ENCODE measurements around the gene ADAM15.

The ADAM15 gene

DNA sequence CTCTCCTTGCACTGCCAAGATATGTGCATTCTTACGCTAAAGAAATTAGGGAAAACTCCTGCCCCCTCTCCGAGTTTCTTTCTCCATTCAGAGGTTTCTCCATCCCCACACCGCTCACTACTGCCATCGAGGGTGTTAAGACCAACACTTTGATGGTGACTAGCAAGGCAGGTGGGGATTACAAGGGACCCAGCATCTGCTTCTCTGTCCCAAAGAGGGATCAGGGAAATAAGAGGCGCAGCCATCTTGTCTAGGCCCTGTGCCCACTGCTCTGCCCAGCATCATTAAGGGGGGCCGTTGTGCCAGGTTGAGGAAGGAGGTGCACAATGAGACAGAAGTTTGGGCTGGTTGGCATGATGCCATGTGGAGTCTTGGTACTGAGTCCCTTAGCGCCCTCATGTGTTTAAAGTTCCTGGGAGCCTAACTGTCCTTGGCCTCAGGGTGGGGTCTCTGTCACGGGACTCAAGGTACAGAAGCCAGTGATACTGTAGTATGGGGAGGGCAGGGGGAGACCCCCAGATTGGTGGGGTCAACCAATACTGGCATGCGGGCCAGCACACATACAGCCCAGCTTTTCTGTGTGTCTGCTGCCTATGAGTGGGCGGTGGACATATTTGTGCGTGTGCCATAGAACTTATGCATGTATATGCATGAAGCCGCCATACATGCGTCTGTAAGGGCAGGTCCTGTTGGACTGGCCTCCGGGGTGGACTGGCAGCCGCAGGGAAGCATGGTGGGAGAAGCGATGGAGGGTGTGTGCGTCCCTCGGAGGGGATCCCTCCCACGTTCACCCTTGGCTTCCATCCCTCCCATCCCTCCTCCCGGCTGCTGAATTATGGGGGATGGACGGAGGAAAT, 33.0 kb downstream of the ADAM15 start:
- TF ChIP-seq, protein P1, sequence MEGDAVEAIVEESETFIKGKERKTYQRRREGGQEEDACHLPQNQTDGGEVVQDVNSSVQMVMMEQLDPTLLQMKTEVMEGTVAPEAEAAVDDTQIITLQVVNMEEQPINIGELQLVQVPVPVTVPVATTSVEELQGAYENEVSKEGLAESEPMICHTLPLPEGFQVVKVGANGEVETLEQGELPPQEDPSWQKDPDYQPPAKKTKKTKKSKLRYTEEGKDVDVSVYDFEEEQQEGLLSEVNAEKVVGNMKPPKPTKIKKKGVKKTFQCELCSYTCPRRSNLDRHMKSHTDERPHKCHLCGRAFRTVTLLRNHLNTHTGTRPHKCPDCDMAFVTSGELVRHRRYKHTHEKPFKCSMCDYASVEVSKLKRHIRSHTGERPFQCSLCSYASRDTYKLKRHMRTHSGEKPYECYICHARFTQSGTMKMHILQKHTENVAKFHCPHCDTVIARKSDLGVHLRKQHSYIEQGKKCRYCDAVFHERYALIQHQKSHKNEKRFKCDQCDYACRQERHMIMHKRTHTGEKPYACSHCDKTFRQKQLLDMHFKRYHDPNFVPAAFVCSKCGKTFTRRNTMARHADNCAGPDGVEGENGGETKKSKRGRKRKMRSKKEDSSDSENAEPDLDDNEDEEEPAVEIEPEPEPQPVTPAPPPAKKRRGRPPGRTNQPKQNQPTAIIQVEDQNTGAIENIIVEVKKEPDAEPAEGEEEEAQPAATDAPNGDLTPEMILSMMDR (IDR thresholded peaks at IDR 0.05; ENCODE audit: borderline replicate concordance, insufficient read depth, low read depth, low read length) = no peak
- H3K4me3 ChIP-seq (ENCODE audit: low read depth, low read length) = peak overlapping the region; percentile 88

DNA sequence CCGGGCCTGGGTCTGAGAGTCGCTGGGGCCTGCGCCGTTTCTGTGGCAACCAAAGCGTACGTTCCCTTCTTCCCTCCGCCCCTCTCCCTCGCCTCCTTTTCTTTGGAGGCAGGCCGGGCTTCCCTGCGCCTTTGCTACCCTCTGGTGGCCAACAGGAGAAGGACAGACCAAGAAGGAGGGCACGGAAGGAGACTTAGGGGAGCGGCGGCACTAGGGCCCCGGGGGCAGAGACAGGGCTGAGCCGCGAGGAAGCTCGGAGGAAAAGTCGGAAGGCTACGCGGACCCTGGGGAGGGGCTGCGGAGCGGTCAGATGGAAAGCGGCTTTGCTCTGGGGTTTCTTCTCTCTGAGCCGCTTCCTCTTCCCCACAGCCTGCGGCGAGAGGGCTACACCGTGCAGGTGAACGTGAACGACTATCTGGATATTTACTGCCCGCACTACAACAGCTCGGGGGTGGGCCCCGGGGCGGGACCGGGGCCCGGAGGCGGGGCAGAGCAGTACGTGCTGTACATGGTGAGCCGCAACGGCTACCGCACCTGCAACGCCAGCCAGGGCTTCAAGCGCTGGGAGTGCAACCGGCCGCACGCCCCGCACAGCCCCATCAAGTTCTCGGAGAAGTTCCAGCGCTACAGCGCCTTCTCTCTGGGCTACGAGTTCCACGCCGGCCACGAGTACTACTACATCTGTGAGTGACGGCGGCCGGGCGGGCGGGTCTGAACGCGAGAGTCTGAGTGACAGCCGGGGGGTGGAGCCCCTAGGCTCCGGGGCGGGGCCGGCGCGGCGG, 33.8 kb downstream of the ADAM15 start:
- TF ChIP-seq, protein P1 (IDR thresholded peaks at IDR 0.05; ENCODE audit: borderline replicate concordance, insufficient read depth, low read depth, low read length) = peak; percentile 88

DNA sequence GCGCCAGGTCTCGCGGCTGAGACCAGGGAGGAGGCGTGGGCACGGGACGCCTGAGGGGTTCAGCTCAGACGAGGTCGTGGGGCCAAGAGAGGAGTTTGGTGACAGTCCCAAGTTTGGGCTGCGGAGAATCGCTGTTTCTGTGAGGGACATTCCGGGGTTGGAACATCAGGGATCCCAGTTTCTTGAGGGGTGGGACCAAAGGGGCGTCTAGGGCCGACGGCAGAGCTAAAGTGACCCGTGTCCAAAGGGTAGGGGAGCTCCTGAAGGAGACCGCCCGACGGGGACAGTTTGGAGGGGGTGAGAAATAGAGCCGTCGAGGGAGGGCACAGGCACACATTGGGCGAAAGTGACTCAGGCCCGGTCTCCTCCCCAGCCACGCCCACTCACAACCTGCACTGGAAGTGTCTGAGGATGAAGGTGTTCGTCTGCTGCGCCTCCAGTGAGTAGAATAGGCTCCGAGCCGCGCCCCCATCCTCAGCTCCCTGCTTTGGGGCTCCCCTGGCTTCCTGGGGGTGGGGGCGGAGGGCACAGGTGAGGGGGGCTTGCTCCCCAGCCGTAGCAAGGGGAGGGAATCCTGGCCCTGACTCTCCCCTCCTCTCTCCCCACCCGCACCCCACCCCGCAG, 34.5 kb downstream of the ADAM15 start:
- H3K4me3 ChIP-seq (ENCODE audit: low read depth, low read length) = peak overlapping the region; percentile 88
- TF ChIP-seq, protein P1 (IDR thresholded peaks at IDR 0.05; ENCODE audit: borderline replicate concordance, insufficient read depth, low read depth, low read length) = no peak

More for the DNA sequence above, 33.8 kb downstream of the ADAM15 start:
- H3K4me3 ChIP-seq (ENCODE audit: low read depth, low read length) = peak overlapping the region; percentile 88

DNA sequence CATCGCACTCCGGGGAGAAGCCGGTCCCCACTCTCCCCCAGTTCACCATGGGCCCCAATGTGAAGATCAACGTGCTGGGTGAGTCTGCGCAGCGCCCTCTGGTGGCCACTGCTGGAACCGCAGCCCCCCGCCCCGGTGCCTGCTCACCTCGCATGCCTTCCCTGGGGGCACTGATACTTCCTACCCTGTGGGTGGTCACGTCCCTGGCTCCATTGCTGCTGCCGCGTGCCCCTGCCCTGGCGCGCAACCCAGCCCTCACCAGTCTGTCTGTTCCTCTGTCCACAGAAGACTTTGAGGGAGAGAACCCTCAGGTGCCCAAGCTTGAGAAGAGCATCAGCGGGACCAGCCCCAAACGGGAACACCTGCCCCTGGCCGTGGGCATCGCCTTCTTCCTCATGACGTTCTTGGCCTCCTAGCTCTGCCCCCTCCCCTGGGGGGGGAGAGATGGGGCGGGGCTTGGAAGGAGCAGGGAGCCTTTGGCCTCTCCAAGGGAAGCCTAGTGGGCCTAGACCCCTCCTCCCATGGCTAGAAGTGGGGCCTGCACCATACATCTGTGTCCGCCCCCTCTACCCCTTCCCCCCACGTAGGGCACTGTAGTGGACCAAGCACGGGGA, 35.1 kb downstream of the ADAM15 start:
- TF ChIP-seq, protein P1 (IDR thresholded peaks at IDR 0.05; ENCODE audit: borderline replicate concordance, insufficient read depth, low read depth, low read length) = peak; percentile 100
- H3K4me3 ChIP-seq (ENCODE audit: low read depth, low read length) = no peak overlapping the region

DNA sequence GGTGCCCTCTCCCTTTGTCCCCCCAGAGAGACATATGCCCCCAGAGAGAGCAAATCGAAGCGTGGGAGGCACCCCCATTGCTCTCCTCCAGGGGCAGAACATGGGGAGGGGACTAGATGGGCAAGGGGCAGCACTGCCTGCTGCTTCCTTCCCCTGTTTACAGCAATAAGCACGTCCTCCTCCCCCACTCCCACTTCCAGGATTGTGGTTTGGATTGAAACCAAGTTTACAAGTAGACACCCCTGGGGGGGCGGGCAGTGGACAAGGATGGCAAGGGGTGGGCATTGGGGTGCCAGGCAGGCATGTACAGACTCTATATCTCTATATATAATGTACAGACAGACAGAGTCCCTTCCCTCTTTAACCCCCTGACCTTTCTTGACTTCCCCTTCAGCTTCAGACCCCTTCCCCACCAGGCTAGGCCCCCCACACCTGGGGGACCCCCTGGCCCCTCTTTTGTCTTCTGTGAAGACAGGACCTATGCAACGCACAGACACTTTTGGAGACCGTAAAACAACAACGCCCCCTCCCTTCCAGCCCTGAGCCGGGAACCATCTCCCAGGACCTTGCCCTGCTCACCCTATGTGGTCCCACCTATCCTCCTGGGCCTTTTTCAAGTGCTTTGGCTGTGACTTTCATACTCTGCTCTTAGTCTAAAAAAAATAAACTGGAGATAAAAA, 35.9 kb downstream of the ADAM15 start:
- TF ChIP-seq, protein P1 (IDR thresholded peaks at IDR 0.05; ENCODE audit: borderline replicate concordance, insufficient read depth, low read depth, low read length) = no peak
- no peak overlapping the region for H3K4me3 ChIP-seq (ENCODE audit: low read depth, low read length)
